Right atrium auricular region (tissue), 2 donors: Measurements from ENCODE around the gene PFKFB3. TPM values are rescaled to one million over a fixed set of nuclear protein-coding genes. Genes with fewer than 3 reads are reported as not detected.

Experiments
- DNase-seq: peaks from one replicate; pipeline ENCODE4 v3.0.0-alpha.2; 2019; ENCODE audit warnings: low spot score
- H3K27ac ChIP-seq, 2 donors: fragments of 200-600 bp; sonication (generic); 1 replicate in 1 of 2; 2 replicates in 1 of 2; pipeline ENCODE4 v1.5.1; 2016 to 2019
- H3K27me3 ChIP-seq, 2 donors: fragments of 200-600 bp; sonication (generic); one replicate each; pipeline versions ENCODE4 v1.5.1 to v1.6.0; 2017 to 2019
- H3K36me3 ChIP-seq: fragments of 200-600 bp; sonication (generic); one replicate; pipeline ENCODE4 v1.5.1; 2016
- H3K4me1 ChIP-seq, 2 donors: fragments of 200-600 bp; sonication (generic); one replicate each; pipeline versions ENCODE4 v1.5.1 to v1.6.0; 2017 to 2019
- H3K4me3 ChIP-seq, 2 donors: fragments of 200-600 bp; sonication (generic); 1 replicate in 1 of 2; 2 replicates in 1 of 2; pipeline ENCODE4 v1.5.1; 2017 to 2019; ENCODE audit warnings: mild to moderate bottlenecking in 1 of 2, moderate library complexity in 1 of 2
- H3K9me3 ChIP-seq, 2 donors: fragments of 200-600 bp; sonication (generic); one replicate each; pipeline ENCODE4 v1.5.1; 2019
- total RNA-seq, 2 donors: library from RNA; depleted of rRNA; stranded (reverse); fragments of >200 nt; gene quantifications; one replicate each; pipeline ENCODE4 v1.1.0, GENCODE V29; 2016
- TF ChIP-seq, protein P1 (sequence below), 2 donors: fragments of 200-600 bp; sonication (generic); IDR thresholded peaks; one replicate each; pipeline ENCODE4 v1.5.1; 2019; ENCODE audit warnings: antibody characterized with exemption in 2 of 2

Gene PFKFB3
- total RNA-seq, 2 donors from 2014 or later, result 9.4 to 16.5 TPM

DNA sequence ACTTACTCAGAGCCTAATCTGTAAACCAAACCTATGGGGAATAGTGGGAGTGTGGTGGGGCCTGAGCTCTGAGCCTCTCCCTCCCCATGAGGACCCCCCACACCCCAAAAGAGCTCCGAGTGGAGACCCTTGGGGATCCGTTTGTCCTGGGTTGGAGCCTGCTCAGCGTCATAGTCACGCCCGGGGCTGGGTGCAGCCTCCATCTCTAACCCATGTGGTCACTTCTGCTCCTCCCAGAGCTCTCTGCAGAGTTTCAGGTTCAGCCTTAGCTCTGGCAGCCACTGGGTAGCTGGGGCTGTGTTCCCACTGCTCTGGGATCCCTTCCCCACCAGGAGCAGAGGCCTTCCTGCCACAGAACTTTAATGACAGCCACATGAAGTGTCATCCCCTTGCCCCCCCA, 25.9 kb downstream of the PFKFB3 start:
- TF ChIP-seq, protein P1, sequence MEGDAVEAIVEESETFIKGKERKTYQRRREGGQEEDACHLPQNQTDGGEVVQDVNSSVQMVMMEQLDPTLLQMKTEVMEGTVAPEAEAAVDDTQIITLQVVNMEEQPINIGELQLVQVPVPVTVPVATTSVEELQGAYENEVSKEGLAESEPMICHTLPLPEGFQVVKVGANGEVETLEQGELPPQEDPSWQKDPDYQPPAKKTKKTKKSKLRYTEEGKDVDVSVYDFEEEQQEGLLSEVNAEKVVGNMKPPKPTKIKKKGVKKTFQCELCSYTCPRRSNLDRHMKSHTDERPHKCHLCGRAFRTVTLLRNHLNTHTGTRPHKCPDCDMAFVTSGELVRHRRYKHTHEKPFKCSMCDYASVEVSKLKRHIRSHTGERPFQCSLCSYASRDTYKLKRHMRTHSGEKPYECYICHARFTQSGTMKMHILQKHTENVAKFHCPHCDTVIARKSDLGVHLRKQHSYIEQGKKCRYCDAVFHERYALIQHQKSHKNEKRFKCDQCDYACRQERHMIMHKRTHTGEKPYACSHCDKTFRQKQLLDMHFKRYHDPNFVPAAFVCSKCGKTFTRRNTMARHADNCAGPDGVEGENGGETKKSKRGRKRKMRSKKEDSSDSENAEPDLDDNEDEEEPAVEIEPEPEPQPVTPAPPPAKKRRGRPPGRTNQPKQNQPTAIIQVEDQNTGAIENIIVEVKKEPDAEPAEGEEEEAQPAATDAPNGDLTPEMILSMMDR (IDR thresholded peaks at IDR 0.05), result no peak
- Histone ChIP-seq H3K4me1 (peaks cover 0 to 4% of the 10 kb centered on the region in 2 donors), H3K27me3 (no peaks in the 10 kb centered on the region), H3K36me3 (peaks cover 79% of the 10 kb centered on the region), H3K27ac (no peak overlapping the region), H3K9me3 (no peaks in the 10 kb centered on the region), H3K4me3 (no peak overlapping the region)
- no peak for DNase-seq

DNA sequence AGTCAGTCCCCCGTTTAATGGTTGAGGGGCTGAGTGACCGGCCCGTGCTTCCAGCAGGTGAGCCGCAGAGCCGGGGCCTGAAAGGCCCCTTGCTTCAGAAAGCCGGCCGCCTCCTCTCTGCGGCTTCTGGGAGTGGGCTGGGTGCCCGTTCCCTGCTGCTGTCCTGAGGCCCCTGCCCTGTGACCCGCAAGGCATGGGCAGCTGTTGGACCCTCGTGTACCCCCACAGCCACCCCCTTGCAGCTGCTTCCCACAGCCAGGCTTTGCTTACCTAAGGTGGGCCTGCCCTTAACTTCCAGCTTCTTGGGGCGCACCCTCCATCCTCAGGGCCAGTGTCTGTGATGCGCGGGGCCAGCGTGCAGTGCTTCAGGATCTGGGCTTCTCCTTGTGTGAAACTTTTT, 26.6 kb downstream of the PFKFB3 start:
- Histone ChIP-seq H3K9me3 (no peaks in the 10 kb centered on the region), H3K27me3 (no peaks in the 10 kb centered on the region)
- TF ChIP-seq, protein P1 (IDR thresholded peaks at IDR 0.05), result no peak

DNA sequence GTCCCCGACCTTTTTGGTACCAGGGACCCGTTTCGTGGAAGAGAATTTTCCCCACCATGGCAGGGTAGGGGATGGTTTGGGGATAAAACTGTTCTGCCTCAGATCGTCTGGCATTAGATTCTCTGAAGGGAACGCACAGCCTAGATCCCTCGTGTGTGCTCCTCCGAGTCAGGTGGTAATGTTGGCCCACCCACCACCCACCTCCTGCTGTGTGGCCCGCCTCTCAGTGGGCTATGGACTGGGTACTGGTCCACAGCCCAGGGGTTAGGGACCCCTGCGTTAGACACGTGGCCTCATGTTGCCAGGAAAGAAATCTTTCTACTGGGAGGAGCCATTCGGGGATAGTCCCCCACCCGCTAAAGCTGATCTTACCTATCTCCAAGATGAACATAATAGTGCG, 27.0 kb downstream of the PFKFB3 start:
- Histone ChIP-seq H3K36me3 (peaks cover 76% of the 10 kb centered on the region), H3K27me3 (no peaks in the 10 kb centered on the region), H3K4me1 (peaks cover 0 to 4% of the 10 kb centered on the region in 2 donors), H3K9me3 (no peaks in the 10 kb centered on the region), H3K27ac (no peak overlapping the region), H3K4me3 (no peak overlapping the region)
- TF ChIP-seq, protein P1 (IDR thresholded peaks at IDR 0.05), result no peak
- no peak for DNase-seq

More for the DNA sequence above, 26.6 kb downstream of the PFKFB3 start:
- Histone ChIP-seq H3K4me1 (peaks cover 0 to 4% of the 10 kb centered on the region in 2 donors), H3K36me3 (peaks cover 79% of the 10 kb centered on the region), H3K4me3 (no peak overlapping the region), H3K27ac (no peak overlapping the region)
- DNase-seq, result no peak

DNA sequence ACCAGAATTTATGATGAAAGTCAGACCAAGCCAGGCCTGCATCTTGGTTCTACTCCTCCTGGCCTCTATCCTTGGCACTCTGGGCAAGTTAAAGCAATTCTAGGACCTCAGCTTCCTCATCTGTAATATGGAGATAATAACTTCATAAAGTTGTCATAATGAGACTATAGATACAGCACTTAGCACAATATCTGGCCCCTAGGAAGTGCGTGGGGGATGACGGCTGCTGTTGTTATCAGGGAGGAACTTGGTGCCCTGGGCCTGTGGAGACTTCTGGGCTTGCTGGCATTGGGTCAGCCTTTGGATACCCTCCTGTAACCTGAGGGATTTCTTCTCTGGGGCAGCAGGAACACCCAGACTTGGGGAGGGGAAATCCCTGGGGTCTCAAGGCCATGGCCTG, 27.6 kb downstream of the PFKFB3 start:
- TF ChIP-seq, protein P1 (IDR thresholded peaks at IDR 0.05), result no peak
- H3K4me1 ChIP-seq, result peaks cover 0 to 4% of the 10 kb centered on the region in 2 donors
- no peaks in the 10 kb centered on the region for H3K9me3 ChIP-seq
- DNase-seq, result no peak
- peaks cover 72% of the 10 kb centered on the region for H3K36me3 ChIP-seq
- H3K27ac ChIP-seq, result no peak overlapping the region
- H3K27me3 ChIP-seq, result no peaks in the 10 kb centered on the region
- no peak overlapping the region for H3K4me3 ChIP-seq

DNA sequence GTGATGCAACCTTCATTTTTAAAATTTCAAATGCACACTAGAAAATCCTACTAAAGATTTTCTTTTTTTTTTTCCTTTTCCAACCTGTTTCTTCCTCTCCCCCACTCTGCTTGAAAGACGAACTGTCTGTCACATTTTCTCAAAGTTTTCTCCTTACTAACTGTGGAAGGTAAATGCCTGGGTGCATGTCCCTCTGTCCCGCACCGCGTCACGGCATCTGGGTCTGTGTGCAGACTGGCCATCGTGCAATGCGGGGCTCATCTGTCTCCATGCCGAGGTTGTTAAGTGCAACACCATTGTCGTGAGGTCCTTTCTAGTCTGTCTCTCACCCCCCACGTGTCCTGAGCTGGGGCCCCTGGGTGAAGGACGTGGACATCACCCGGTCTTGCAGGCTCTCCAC, 28.4 kb downstream of the PFKFB3 start:
- Histone ChIP-seq H3K4me3 (no peak overlapping the region), H3K4me1 (peaks cover 0 to 4% of the 10 kb centered on the region in 2 donors), H3K9me3 (no peaks in the 10 kb centered on the region), H3K27ac (no peak overlapping the region), H3K27me3 (no peaks in the 10 kb centered on the region), H3K36me3 (peaks cover 70% of the 10 kb centered on the region)
- no peak for DNase-seq
- TF ChIP-seq, protein P1 (IDR thresholded peaks at IDR 0.05), result no peak

DNA sequence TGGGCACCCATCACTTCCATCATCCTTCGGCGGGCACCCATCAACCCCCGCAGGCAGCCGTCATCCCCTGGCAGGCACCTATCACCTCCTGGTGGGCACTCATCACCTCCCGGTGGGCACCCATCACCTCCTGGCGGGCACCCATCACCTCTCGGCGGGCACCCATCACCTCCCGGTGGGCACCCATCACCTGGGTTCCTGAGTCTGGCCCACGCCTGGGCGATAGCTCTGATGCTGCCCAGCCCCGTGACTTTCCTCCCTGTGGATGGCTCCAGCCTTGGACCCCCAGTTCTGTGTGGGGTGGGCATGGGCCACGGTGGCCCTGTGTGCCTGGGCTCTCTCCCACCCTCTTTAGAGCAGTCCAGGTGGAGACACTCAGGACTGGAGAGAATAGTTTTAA, 29.0 kb downstream of the PFKFB3 start:
- peaks cover 0 to 4% of the 10 kb centered on the region in 2 donors for H3K4me1 ChIP-seq
- peaks cover 68% of the 10 kb centered on the region for H3K36me3 ChIP-seq
- no peak overlapping the region for H3K27ac ChIP-seq
- no peak overlapping the region for H3K4me3 ChIP-seq
- no peak for DNase-seq
- H3K9me3 ChIP-seq, result no peaks in the 10 kb centered on the region
- no peaks in the 10 kb centered on the region for H3K27me3 ChIP-seq
- TF ChIP-seq, protein P1 (IDR thresholded peaks at IDR 0.05), result no peak
